DOHH2 (cell line): Measurements from ENCODE around the gene FTCDNL1.

ENCODE experiments used
- CTCF ChIP-seq: fragments of 200-600 bp; sonication (generic); IDR thresholded peaks from one replicate; pipeline ENCODE4 v1.5.1; 2014; ENCODE audit warnings: antibody characterized with exemption, mild to moderate bottlenecking, low read depth, low read length; ENCODE audit not compliant: poor library complexity, severe bottlenecking
- EZH2phosphoT487 ChIP-seq: fragments of 200-600 bp; sonication (generic); IDR thresholded peaks from 2 replicates; pipeline ENCODE4 v1.6.1; 2017; ENCODE audit warnings: borderline replicate concordance, mild to moderate bottlenecking, antibody characterized with exemption, low read length, moderate library complexity, mixed read lengths

GRCh38 chr2:199812493-199812892 is 38.5 kb downstream of the FTCDNL1 start:
- no peak for TF ChIP-seq CTCF
- no peak for TF ChIP-seq EZH2phosphoT487
